AG09309 (cell line): ENCODE measurements around the gene NTSR1.

ENCODE experiments used
- DNase-seq: peaks from one replicate; pipeline ENCODE4 v3.0.0-alpha.2; 2010; ENCODE audit warnings: low read depth
- H3K4me3 ChIP-seq: 2 replicates; pipeline ENCODE4 v1.5.1; 2011; ENCODE audit warnings: mild to moderate bottlenecking, low read depth, low read length, moderate library complexity; ENCODE audit not compliant: control insufficient read depth
- TF ChIP-seq, protein P1 (sequence below): IDR thresholded peaks from 2 replicates; pipeline ENCODE4 v1.5.1; 2011; ENCODE audit warnings: mild to moderate bottlenecking, low read depth, low read length, inconsistent platforms; ENCODE audit not compliant: insufficient read depth, control insufficient read depth; ENCODE audit errors: missing control alignments

The NTSR1 gene

DNA sequence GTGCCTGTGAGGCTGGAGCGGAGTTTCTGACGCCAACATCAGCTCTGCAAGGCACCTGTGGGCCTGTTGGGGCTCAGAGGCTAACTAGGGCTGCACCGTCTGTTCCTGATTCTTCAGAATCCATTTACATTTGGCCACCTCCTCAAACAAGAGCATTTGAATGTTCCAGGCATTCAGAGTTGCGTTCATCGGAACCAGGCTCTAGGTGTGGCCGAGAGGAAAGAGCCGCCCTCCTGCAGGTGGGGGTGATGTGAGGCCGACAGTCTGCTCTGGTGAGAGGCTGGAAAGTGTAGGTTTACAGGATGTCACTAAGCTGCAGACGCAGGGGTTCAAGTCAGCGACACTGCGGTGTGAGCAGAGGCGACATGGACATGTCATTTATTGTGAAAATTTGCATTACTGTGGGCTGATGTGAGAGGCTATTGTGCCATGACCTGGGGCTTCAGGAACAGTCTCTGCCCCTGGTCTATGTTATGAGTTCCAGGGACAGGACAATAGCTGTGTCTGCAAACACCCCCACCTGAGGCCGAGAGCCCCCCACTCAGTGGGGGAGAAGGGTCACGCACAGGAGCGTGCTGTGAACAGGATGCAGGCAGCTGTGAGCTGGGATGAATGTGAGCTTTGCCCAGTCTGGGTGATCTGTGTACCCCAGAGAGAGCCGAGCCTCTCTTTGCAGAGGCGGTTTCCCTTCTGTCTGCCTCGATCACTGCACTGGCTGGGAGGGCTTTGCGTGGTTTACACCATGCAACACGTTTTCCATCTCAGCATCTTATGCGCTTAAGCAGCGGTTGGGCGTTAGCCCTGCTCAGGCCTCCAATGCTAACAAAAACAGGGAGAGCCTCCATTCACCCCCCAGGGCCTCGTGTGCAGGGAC is 45.3 kb upstream of the NTSR1 start:
- TF ChIP-seq, protein P1, sequence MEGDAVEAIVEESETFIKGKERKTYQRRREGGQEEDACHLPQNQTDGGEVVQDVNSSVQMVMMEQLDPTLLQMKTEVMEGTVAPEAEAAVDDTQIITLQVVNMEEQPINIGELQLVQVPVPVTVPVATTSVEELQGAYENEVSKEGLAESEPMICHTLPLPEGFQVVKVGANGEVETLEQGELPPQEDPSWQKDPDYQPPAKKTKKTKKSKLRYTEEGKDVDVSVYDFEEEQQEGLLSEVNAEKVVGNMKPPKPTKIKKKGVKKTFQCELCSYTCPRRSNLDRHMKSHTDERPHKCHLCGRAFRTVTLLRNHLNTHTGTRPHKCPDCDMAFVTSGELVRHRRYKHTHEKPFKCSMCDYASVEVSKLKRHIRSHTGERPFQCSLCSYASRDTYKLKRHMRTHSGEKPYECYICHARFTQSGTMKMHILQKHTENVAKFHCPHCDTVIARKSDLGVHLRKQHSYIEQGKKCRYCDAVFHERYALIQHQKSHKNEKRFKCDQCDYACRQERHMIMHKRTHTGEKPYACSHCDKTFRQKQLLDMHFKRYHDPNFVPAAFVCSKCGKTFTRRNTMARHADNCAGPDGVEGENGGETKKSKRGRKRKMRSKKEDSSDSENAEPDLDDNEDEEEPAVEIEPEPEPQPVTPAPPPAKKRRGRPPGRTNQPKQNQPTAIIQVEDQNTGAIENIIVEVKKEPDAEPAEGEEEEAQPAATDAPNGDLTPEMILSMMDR = no peak
- H3K4me3 ChIP-seq = no peak overlapping the region

DNA sequence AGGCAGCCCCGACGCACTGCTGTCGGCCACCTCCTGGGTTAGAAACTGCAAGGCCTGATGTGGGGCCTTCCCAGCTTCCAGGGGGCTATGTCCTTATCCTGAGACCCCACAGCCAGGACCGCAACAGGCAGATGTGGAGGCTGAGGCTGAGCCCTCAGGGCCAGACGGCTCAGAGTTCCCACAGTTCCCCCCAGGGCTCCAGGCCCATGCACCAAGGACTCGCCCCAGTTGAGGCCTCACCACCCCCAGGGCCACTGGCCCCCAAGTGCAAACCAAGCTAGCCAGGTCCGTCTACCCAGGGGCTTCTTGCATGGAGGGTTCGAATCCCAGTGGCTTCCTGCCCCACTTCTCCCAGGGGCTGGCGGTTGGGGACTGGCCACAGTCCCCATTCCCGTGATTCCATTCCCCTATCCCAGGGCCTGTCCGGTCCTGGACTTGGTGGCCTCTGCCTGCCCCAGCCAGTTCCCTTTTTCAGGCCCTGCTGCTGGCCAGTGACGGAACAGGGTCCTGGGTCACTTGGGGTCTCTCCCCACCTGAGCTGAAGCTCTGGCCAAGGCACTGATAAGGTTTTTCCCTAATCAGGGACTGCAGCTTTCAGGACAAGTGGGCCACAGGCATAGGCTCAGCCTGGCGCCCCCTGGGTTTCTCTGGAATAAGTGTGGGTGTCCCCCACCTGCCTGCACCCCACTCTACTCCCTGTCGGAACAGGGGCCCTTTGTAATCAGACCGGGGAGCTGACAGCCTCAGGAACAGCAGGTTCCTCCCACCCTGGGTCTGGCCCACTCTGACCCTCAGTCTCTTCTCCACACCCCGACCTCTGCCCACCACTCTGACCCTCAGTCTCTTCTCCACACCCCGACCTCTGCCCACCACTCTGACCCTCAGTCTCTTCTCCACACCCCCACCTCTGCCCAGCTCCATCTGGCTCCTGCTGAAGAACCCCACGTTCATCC is 44.3 kb upstream of the NTSR1 start:
- TF ChIP-seq, protein P1 = no peak
- no peak for DNase-seq

More for the DNA sequence above, 45.3 kb upstream of the NTSR1 start:
- no peak for DNase-seq

DNA sequence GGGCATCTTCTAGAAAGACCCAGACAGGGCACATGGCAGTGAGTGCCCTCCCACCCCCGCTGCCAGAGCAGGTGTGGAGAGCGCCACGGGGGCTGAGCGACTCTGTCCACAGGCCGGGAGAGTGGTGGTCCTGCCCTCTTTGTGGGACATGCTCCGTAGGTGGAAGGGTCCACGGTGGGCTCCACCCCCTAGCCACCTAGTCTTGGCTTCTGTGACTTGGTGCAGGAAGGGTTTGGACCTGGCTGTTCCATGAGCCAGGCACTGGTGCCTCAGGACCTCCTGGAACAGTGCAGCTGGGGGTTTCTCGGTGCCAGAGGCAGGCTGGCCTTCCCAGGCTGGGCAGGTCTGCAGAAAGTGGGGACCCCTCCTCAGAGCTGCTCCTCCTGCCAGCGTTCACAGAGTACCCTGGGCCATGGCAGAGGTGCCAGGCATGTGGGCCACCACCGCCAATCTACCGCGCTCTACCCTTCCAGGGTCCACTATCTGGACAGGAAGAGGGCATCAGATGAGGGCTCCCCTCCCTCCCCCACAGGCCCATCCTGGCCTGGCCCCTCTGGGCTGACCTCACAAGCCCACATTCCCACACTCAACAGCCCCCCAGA is 43.4 kb upstream of the NTSR1 start:
- TF ChIP-seq, protein P1 = no peak
- no peak overlapping the region for H3K4me3 ChIP-seq
- DNase-seq = no peak

More for the DNA sequence above, 44.3 kb upstream of the NTSR1 start:
- H3K4me3 ChIP-seq = no peak overlapping the region

DNA sequence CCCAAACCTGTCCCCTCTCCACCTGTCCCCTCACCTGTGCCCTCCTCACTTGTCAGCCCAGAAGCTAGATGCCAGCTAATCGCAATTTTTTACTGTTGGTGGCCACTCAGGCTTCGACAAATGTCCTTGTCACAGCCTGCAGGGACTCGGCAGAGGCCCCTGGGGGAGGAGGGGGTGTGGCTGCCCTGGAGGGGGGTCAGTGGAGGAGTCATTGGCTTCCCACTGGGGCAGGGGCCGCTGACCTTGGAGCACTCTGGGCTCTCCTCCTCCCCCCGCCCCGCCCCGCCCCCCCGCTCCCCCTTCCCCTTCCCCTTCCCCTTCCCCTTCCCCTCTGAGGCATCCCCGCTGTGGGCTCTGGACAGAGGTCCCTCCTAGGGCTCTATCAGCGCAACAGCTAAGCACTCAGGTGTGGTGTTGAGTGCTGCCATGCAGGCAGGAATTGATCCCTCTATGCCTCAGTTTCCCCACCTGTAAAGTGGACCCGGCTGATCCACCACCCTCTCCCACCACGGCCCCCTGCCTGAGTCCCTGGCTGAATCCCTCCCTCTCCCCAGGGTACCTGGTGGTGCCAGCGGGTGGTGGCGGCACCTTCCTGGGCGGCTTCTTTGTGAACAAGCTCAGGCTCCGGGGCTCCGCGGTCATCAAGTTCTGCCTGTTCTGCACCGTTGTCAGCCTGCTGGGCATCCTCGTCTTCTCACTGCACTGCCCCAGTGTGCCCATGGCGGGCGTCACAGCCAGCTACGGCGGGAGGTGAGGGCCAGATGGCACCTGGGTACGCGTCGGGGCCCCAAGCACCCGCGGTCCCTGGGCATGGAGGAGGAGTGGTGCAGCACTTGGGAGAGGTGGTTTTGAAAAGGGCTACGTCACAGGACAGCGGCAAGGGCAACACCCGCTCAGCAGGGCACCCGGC is 42.6 kb upstream of the NTSR1 start:
- TF ChIP-seq, protein P1 = no peak
- no peak for DNase-seq
- no peak overlapping the region for H3K4me3 ChIP-seq

GRCh38 chr20:62666736-62667529 is 41.7 kb upstream of the NTSR1 start:
- no peak for DNase-seq
- TF ChIP-seq, protein P1 = no peak
- no peak overlapping the region for H3K4me3 ChIP-seq
